Right lobe of liver (tissue), 6 donors: Measurements from ENCODE around the gene BACH2. TPM values are rescaled to one million over a fixed set of nuclear protein-coding genes. Genes with fewer than 3 reads are reported as not detected.

Experiments
- ATAC-seq, 4 donors: fragments of 200-7000 bp; cut with Tn5 transposase; one replicate each; pipeline ENCODE4 v1.9.1; 2020; ENCODE audit warnings: mild to moderate bottlenecking in 4 of 4, moderate library complexity in 4 of 4
- DNase-seq, 3 donors: peaks; one replicate each; pipeline ENCODE4 v3.0.0-alpha.2; 2020
- H3K27ac ChIP-seq, 3 donors: fragments of 200-600 bp; one replicate each; pipeline ENCODE4 v1.8.0; 2022
- H3K27me3 ChIP-seq, 2 donors: fragments of 200-600 bp; one replicate each; pipeline ENCODE4 v1.8.0; 2022
- H3K36me3 ChIP-seq, 4 donors: fragments of 200-600 bp; sonication (generic) in 1 of 4; one replicate each; pipeline versions ENCODE4 v1.5.1 to v1.8.0; 2017 to 2022; ENCODE audit warnings: control low read depth in 1 of 4
- H3K4me1 ChIP-seq, 4 donors: fragments of 200-600 bp; sonication (generic) in 1 of 4; one replicate each; pipeline versions ENCODE4 v1.5.1 to v1.8.0; 2017 to 2022; ENCODE audit warnings: control low read depth in 1 of 4
- H3K4me3 ChIP-seq, 3 donors: fragments of 200-600 bp; one replicate each; pipeline ENCODE4 v1.8.0; 2022
- H3K9me3 ChIP-seq, 4 donors: fragments of 200-600 bp; sonication (generic) in 1 of 4; one replicate each; pipeline versions ENCODE4 v1.5.1 to v1.8.0; 2017 to 2022; ENCODE audit warnings: control low read depth in 1 of 4
- POLR2A ChIP-seq: fragments of 450-650 bp; IDR thresholded peaks from one replicate; pipeline ENCODE4 v1.6.1; 2017; ENCODE audit warnings: antibody characterized with exemption, mild to moderate bottlenecking
- WGBS: methylation state at CpG from one replicate; pipeline ENCODE4 v1.1.6; 2018; ENCODE audit warnings: low coverage, low lambda C conversion rate; ENCODE audit not compliant: insufficient coverage; ENCODE audit errors: missing lambda C conversion rate; 5-methylcytosine and 5-hydroxymethylcytosine counted together
- intact Hi-C, 2 donors: fragments of 100-400 bp; cut with DNase I; formaldehyde crosslinking; loops; one replicate each; pipeline versions ENCODE4 v1.11.2 to v1.14.1; 2022
- total RNA-seq, 6 experiments: library from RNA; depleted of rRNA in 2 of 6; stranded (reverse); fragments of >200 nt in 2 of 6; fragmentation: NEBNext Ultra II Directional in 3 of 6; extraction: Animal tissue kit (Norgen Biotek cat#: 25700) in 3 of 6; gene quantifications; one replicate each; pipeline versions ENCODE4 v1.1.0 to v1.2.4, GENCODE V29; 2016 to 2023
- TF ChIP-seq, protein P1 (sequence below), 4 donors: fragments of 200-600 bp in 3 of 4; fragments of 450-650 bp in 1 of 4; IDR thresholded peaks; one replicate each; pipeline versions ENCODE4 v1.5.1 to v1.8.0; 2016 to 2022; ENCODE audit warnings: antibody characterized with exemption in 4 of 4, mild to moderate bottlenecking in 2 of 4
- donor health status: DM: no; HTN: yes; CAD: no.
- donor health status: DM: no; HTN: no; CAD: no.
- donor health status: DM: no; HTN: no; CAD: no.
- donor health status: DM: no; HTN: yes; CAD: no.
- donor health status: DM: no; HTN: yes; CAD: no.

Gene BACH2
- total RNA-seq, 6 experiments from 2014 or later = 2.6 to 12.6 (median 3.1) TPM

GRCh38 chr6:89954721-89955148 is 341.9 kb downstream of the BACH2 start:
- H3K4me3 ChIP-seq = no peak overlapping the region

DNA sequence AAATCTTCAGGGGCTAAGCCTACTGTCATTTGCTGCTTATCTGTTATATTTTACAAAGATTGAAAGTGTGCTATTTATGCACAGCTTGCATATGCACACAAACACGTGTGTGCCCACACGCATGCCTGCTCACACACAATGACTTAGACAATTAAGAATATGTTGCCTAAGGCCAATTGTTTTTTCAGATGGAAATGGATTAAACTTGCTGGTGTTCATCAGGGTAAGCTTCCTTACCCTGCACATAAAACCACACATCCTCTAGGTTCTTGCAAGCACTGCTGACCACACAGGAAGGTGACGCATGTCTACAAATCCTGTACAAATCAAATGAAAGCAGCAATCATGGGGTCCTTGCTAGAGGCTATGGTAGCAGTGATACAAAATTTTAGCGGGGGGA is 344.0 kb downstream of the BACH2 start:
- WGBS = 52% methylated on average over 4 of the region's 4 CpGs
- Histone ChIP-seq H3K27ac (no peak overlapping the region), H3K9me3 (no peaks in the 10 kb centered on the region), H3K4me3 (no peak overlapping the region), H3K27me3 (no peaks in the 10 kb centered on the region), H3K36me3 (no peaks in the 10 kb centered on the region), H3K4me1 (peaks cover 0 to 12% (median 6%) of the 10 kb centered on the region in 4 donors)
- ATAC-seq (peak in 1 of 4 donors; percentile 11), DNase-seq (no peak)
- intact Hi-C loops = no loop called here
- no peak for TF ChIP-seq POLR2A
- TF ChIP-seq, protein P1, sequence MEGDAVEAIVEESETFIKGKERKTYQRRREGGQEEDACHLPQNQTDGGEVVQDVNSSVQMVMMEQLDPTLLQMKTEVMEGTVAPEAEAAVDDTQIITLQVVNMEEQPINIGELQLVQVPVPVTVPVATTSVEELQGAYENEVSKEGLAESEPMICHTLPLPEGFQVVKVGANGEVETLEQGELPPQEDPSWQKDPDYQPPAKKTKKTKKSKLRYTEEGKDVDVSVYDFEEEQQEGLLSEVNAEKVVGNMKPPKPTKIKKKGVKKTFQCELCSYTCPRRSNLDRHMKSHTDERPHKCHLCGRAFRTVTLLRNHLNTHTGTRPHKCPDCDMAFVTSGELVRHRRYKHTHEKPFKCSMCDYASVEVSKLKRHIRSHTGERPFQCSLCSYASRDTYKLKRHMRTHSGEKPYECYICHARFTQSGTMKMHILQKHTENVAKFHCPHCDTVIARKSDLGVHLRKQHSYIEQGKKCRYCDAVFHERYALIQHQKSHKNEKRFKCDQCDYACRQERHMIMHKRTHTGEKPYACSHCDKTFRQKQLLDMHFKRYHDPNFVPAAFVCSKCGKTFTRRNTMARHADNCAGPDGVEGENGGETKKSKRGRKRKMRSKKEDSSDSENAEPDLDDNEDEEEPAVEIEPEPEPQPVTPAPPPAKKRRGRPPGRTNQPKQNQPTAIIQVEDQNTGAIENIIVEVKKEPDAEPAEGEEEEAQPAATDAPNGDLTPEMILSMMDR (IDR thresholded peaks at IDR 0.05) = no peak

More at GRCh38 chr6:89954721-89955148, 341.9 kb downstream of the BACH2 start:
- DNase-seq (no peak), ATAC-seq (no peak)
- no peaks in the 10 kb centered on the region for H3K9me3 ChIP-seq
- no peaks in the 10 kb centered on the region for H3K36me3 ChIP-seq
- H3K4me1 ChIP-seq = peaks cover 0 to 12% (median 6%) of the 10 kb centered on the region in 4 donors
- TF ChIP-seq, protein P1 (IDR thresholded peaks at IDR 0.05) = no peak
- no peak for TF ChIP-seq POLR2A
- no peaks in the 10 kb centered on the region for H3K27me3 ChIP-seq
- WGBS = 60% methylated on average over 1 of the region's 1 CpG
- intact Hi-C loops = no loop called here
- H3K27ac ChIP-seq = no peak overlapping the region

DNA sequence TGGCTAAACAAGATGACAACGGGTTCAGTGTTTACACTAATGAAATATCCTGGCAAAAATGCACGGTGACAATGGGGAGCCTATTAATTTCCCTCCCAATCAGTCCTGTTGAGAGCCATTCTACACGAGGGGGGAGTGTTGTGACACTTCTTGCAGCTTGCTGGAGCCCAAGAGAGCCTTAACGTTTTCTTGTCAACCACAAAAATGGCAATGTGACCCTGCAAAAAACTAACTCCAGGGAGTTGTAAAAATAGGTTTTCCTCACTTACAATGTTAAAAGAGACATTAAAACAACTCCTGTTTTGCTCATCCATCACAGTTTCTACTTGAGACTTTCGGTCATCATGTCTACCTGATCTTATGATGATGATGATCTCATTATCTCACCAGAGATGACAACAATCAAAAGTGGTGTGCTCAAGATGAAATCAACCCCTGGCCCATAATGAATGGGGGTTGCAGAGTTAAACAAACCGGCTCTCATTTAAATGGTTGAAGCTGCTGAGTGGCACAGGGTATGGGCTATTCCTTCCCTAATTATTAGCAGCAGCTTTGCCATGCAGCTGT is 344.5 kb downstream of the BACH2 start:
- WGBS = 46% methylated on average over 6 of the region's 6 CpGs
- TF ChIP-seq POLR2A = no peak
- TF ChIP-seq, protein P1 (IDR thresholded peaks at IDR 0.05) = no peak
- Histone ChIP-seq H3K36me3 (no peaks in the 10 kb centered on the region), H3K4me3 (no peak overlapping the region), H3K4me1 (peaks cover 0 to 12% (median 6%) of the 10 kb centered on the region in 4 donors), H3K9me3 (no peaks in the 10 kb centered on the region), H3K27ac (no peak overlapping the region), H3K27me3 (no peaks in the 10 kb centered on the region)
- ATAC-seq (no peak), DNase-seq (no peak)
- intact Hi-C loops = no loop called here

- Histone ChIP-seq H3K4me3 (no peak overlapping the region), H3K27me3 (no peaks in the 10 kb centered on the region), H3K9me3 (no peaks in the 10 kb centered on the region), H3K27ac (no peak overlapping the region), H3K36me3 (no peaks in the 10 kb centered on the region), H3K4me1 (peaks cover 0 to 10% (median 5%) of the 10 kb centered on the region in 4 donors)
- intact Hi-C loops = no loop called here
- ATAC-seq (peak; percentile 71 to 84 (median 80)), DNase-seq (peak in 2 of 3 donors; percentile 59 to 82)
- TF ChIP-seq POLR2A = no peak
- TF ChIP-seq, protein P1 (IDR thresholded peaks at IDR 0.05) = no peak
- 58% methylated on average over 14 of the region's 15 CpGs for WGBS
Observed at GRCh38 chr6:89951574-89952104, 345.0 kb downstream of the BACH2 start.
